WTC11 (cell line): ENCODE measurements around the gene ITIH2. TPM values are rescaled to one million over a fixed set of nuclear protein-coding genes. Genes with fewer than 3 reads are reported as not detected.

Experiments used
- ATAC-seq: fragments of 200-7000 bp; cut with Tn5 transposase; 2 replicates; pipeline ENCODE4 v1.10.0; 2021; ENCODE audit warnings: mild to moderate bottlenecking, moderate library complexity
- CTCF ChIA-PET: fragments of 300-600 bp; sonication (Branson Sonifier 250); formaldehyde crosslinking; loops from one replicate; lab custom pipeline; 2021; ENCODE audit warnings: antibody characterized with exemption; lab: Charles Lee
- POLR2A ChIA-PET: fragments of 350-600 bp; sonication (Branson Sonifier 250); formaldehyde crosslinking; loops from one replicate; lab custom pipeline; 2021; ENCODE audit warnings: antibody characterized with exemption; lab: Charles Lee
- DNase-seq: peaks from one replicate; pipeline ENCODE4 v3.0.0; 2021; ENCODE audit warnings: low spot score
- H3K27ac Mint-ChIP-seq: 2 replicates; pipeline ENCODE4 v1.8.0; 2021; ENCODE audit warnings: mixed read lengths
- H3K27me3 Mint-ChIP-seq: 2 replicates; pipeline ENCODE4 v1.8.0; 2021; ENCODE audit warnings: low read depth, mild to moderate bottlenecking, moderate library complexity, mixed read lengths
- H3K36me3 Mint-ChIP-seq: 2 replicates; pipeline ENCODE4 v1.8.0; 2021; ENCODE audit warnings: mixed read lengths
- H3K4me1 Mint-ChIP-seq: 2 replicates; pipeline ENCODE4 v1.8.0; 2022; ENCODE audit warnings: mixed read lengths
- H3K4me3 Mint-ChIP-seq: 2 replicates; pipeline ENCODE4 v1.8.0; 2021; ENCODE audit warnings: mild to moderate bottlenecking, moderate library complexity, mixed read lengths
- H3K9me3 Mint-ChIP-seq: 2 replicates; pipeline ENCODE4 v1.8.0; 2021; ENCODE audit warnings: mixed read lengths
- ATF1 ChIP-seq: sonication (generic); formaldehyde crosslinking; IDR thresholded peaks from 2 replicates; pipeline ENCODE4 v1.8.1; 2023; ENCODE audit warnings: mild to moderate bottlenecking, moderate library complexity, missing genetic modification reagents
- ELF4 ChIP-seq: sonication (generic); formaldehyde crosslinking; IDR thresholded peaks from 2 replicates; pipeline ENCODE4 v1.8.1; 2022; ENCODE audit warnings: low read depth, mild to moderate bottlenecking, moderate library complexity, missing genetic modification reagents
- ETV6 ChIP-seq: sonication (generic); formaldehyde crosslinking; IDR thresholded peaks from 2 replicates; pipeline ENCODE4 v1.8.1; 2022; ENCODE audit warnings: mild to moderate bottlenecking, missing genetic modification reagents
- FOXJ3 ChIP-seq: sonication (generic); formaldehyde crosslinking; IDR thresholded peaks from 2 replicates; pipeline ENCODE4 v1.9.0; 2021; ENCODE audit warnings: missing genetic modification reagents, mild to moderate bottlenecking, borderline replicate concordance
- GABPB1 ChIP-seq: sonication (generic); formaldehyde crosslinking; IDR thresholded peaks from 2 replicates; pipeline ENCODE4 v1.8.1; 2023; ENCODE audit warnings: mild to moderate bottlenecking, missing genetic modification reagents
- HMGXB4 ChIP-seq: sonication (generic); formaldehyde crosslinking; IDR thresholded peaks from 2 replicates; pipeline ENCODE4 v1.8.1; 2023; ENCODE audit warnings: mild to moderate bottlenecking, moderate library complexity, missing genetic modification reagents
- IRF1 ChIP-seq: sonication (generic); formaldehyde crosslinking; IDR thresholded peaks from 2 replicates; pipeline ENCODE4 v1.8.0; 2023; ENCODE audit warnings: missing genetic modification reagents
- JAZF1 ChIP-seq: fragments of 250-450 bp; sonication (Bioruptor Pico); IDR thresholded peaks from 2 replicates; pipeline ENCODE4 v1.9.0; 2021; ENCODE audit warnings: moderate library complexity, mild to moderate bottlenecking, inconsistent platforms
- NFATC4 ChIP-seq: fragments of 250-450 bp; sonication (Bioruptor Pico); IDR thresholded peaks from 2 replicates; pipeline ENCODE4 v1.9.0; 2021; ENCODE audit warnings: mild to moderate bottlenecking
- NFE2L1 ChIP-seq: sonication (generic); formaldehyde crosslinking; IDR thresholded peaks from 2 replicates; pipeline ENCODE4 v1.8.1; 2023; ENCODE audit warnings: missing genetic modification reagents
- NR1H2 ChIP-seq: sonication (generic); formaldehyde crosslinking; IDR thresholded peaks from 2 replicates; pipeline ENCODE4 v1.9.0; 2021; ENCODE audit warnings: mild to moderate bottlenecking, moderate library complexity, missing genetic modification reagents
- OVOL2 ChIP-seq: fragments of 250-450 bp; sonication (Bioruptor Pico); IDR thresholded peaks from 2 replicates; pipeline ENCODE4 v1.9.0; 2021; ENCODE audit warnings: mild to moderate bottlenecking, borderline replicate concordance
- PRDM15 ChIP-seq: sonication (generic); formaldehyde crosslinking; IDR thresholded peaks from 2 replicates; pipeline ENCODE4 v1.8.0; 2022; ENCODE audit warnings: missing genetic modification reagents
- RELA ChIP-seq: sonication (generic); formaldehyde crosslinking; IDR thresholded peaks from 2 replicates; pipeline ENCODE4 v1.8.1; 2022; ENCODE audit warnings: missing genetic modification reagents, mild to moderate bottlenecking, borderline replicate concordance
- SMAD3 ChIP-seq: sonication (generic); formaldehyde crosslinking; IDR thresholded peaks from 2 replicates; pipeline ENCODE4 v1.8.0; 2022; ENCODE audit warnings: missing genetic modification reagents, mild to moderate bottlenecking, borderline replicate concordance
- SMAD4 ChIP-seq: sonication (generic); formaldehyde crosslinking; IDR thresholded peaks from 2 replicates; pipeline ENCODE4 v1.8.0; 2022; ENCODE audit warnings: mild to moderate bottlenecking, missing genetic modification reagents
- TEAD1 ChIP-seq: sonication (generic); formaldehyde crosslinking; IDR thresholded peaks from 2 replicates; pipeline ENCODE4 v1.8.0; 2022; ENCODE audit warnings: mild to moderate bottlenecking, missing genetic modification reagents
- ZMAT4 ChIP-seq: fragments of 250-450 bp; sonication (Bioruptor Pico); IDR thresholded peaks from 2 replicates; pipeline ENCODE4 v1.9.0; 2021; ENCODE audit warnings: mild to moderate bottlenecking
- ZNF263 ChIP-seq: sonication (generic); formaldehyde crosslinking; IDR thresholded peaks from 2 replicates; pipeline ENCODE4 v1.8.1; 2022; ENCODE audit warnings: low read depth, mild to moderate bottlenecking, moderate library complexity, missing genetic modification reagents
- ZNF281 ChIP-seq: sonication (generic); formaldehyde crosslinking; IDR thresholded peaks from 2 replicates; pipeline ENCODE4 v1.8.0; 2023; ENCODE audit warnings: mild to moderate bottlenecking, missing genetic modification reagents
- ZNF396 ChIP-seq: fragments of 250-450 bp; sonication (Bioruptor Pico); IDR thresholded peaks from 2 replicates; pipeline ENCODE4 v1.8.0; 2021; ENCODE audit warnings: mild to moderate bottlenecking, moderate library complexity, borderline replicate concordance
- ZNF532 ChIP-seq: fragments of 250-450 bp; sonication (Bioruptor Pico); IDR thresholded peaks from 2 replicates; pipeline ENCODE4 v1.9.0; 2021; ENCODE audit warnings: mild to moderate bottlenecking, borderline replicate concordance
- total RNA-seq: library from RNA; stranded (reverse); gene quantifications from 3 replicates; pipeline ENCODE4 v1.2.3, GENCODE V29; 2021

ITIH2 gene
- total RNA-seq, 1 experiment from 2014 or later = 0.83 TPM

GRCh38 chr10:7794251-7795026 lies 91.3 kb downstream of the ITIH2 start (continued):
- TF ChIP-seq ZNF532 (CRISPR knock-in tag) (no peak), NFATC4 (CRISPR knock-in tag) (no peak), ETV6 (no peak), OVOL2 (no peak), IRF1 (CRISPR knock-in tag) (no peak), ZNF396 (no peak), ZNF263 (no peak), ZMAT4 (CRISPR knock-in tag) (no peak), FOXJ3 (no peak), SMAD4 (CRISPR knock-in tag) (no peak)

- no peak for DNase-seq
- POLR2A ChIA-PET = no interaction called here
- no peak for ATAC-seq
- CTCF ChIA-PET = no interaction called here
- Mint-ChIP-seq H3K4me3 (no peak overlapping the region), H3K4me1 (peaks cover 2% of the 10 kb centered on the region), H3K9me3 (no peaks in the 10 kb centered on the region), H3K27me3 (no peaks in the 10 kb centered on the region), H3K36me3 (peaks cover 41% of the 10 kb centered on the region), H3K27ac (no peak overlapping the region)
- TF ChIP-seq ZMAT4 (CRISPR knock-in tag) (no peak), NFE2L1 (CRISPR knock-in tag) (no peak), NR1H2 (CRISPR knock-in tag) (no peak), RELA (no peak), PRDM15 (no peak), GABPB1 (CRISPR knock-in tag) (no peak), ZNF281 (no peak), TEAD1 (CRISPR knock-in tag) (no peak), JAZF1 (CRISPR knock-in tag) (no peak), HMGXB4 (CRISPR knock-in tag) (no peak), SMAD3 (CRISPR knock-in tag) (no peak), ELF4 (CRISPR knock-in tag) (no peak), ATF1 (no peak)
Measured at GRCh38 chr10:7795605-7796004, 92.5 kb downstream of the ITIH2 start.
